Prostate gland (tissue), 2 donors: ENCODE results near the gene NAA40. TPM values are rescaled to one million over a fixed set of nuclear protein-coding genes. Genes with fewer than 3 reads are reported as not detected.

ENCODE experiments used
- DNase-seq: peaks from one replicate; pipeline ENCODE4 v3.0.0-alpha.2; 2019; ENCODE audit warnings: low spot score
- H3K27ac ChIP-seq, 2 donors: fragments of 200-600 bp; sonication (generic); 2 replicates each; pipeline ENCODE4 v1.5.1; 2017 to 2019
- H3K27me3 ChIP-seq: fragments of 200-600 bp; sonication (generic); replicated peaks from 2 replicates; pipeline ENCODE4 v1.5.1; 2019; ENCODE audit not compliant: insufficient read depth
- H3K36me3 ChIP-seq, 2 donors: fragments of 200-600 bp; sonication (generic); 1 replicate in 1 of 2; 2 replicates in 1 of 2; pipeline versions ENCODE4 v1.5.1 to v1.8.1; 2017 to 2019
- H3K4me1 ChIP-seq: fragments of 200-600 bp; sonication (generic); replicated peaks from 2 replicates; pipeline ENCODE4 v1.5.1; 2019
- H3K4me3 ChIP-seq, 2 donors: fragments of 200-600 bp; sonication (generic); 2 replicates each; pipeline ENCODE4 v1.5.1; 2017 to 2019
- H3K9me3 ChIP-seq: fragments of 200-600 bp; sonication (generic); 2 replicates; pipeline ENCODE4 v1.5.1; 2017
- CTCF ChIP-seq, 4 experiments: fragments of 200-600 bp in 2 of 4; fragments of 450-650 bp in 2 of 4; sonication (generic) in 2 of 4; IDR thresholded peaks; 1 replicate in 3 of 4; 2 replicates in 1 of 4; pipeline ENCODE4 v1.5.1; 2016 to 2019; ENCODE audit warnings: antibody characterized with exemption in 4 of 4, mild to moderate bottlenecking in 2 of 4, moderate library complexity in 2 of 4
- POLR2A ChIP-seq: fragments of 450-650 bp; IDR thresholded peaks from one replicate; pipeline ENCODE4 v1.6.1; 2016; ENCODE audit warnings: antibody characterized with exemption, mild to moderate bottlenecking
- POLR2AphosphoS5 ChIP-seq: sonication (generic); formaldehyde crosslinking; IDR thresholded peaks from one replicate; pipeline ENCODE4 v1.6.1; 2017; ENCODE audit warnings: antibody characterized with exemption
- WGBS: methylation state at CpG from one replicate; pipeline ENCODE4 v1.1.5; 2018; 5-methylcytosine and 5-hydroxymethylcytosine counted together
- intact Hi-C: fragments of 100-400 bp; cut with DNase I; formaldehyde crosslinking; loops from one replicate; pipeline ENCODE4 v1.14.2; 2022
- total RNA-seq, 2 donors: library from RNA; depleted of rRNA; stranded (reverse); fragments of >200 nt; gene quantifications; one replicate each; pipeline ENCODE4 v1.1.0, GENCODE V29; 2016

Gene NAA40
- total RNA-seq, 2 donors from 2014 or later, result 23.3 to 24.7 TPM

GRCh38 chr11:63911440-63911839 is 27.4 kb upstream of the NAA40 start:
- Histone ChIP-seq H3K27ac (no peak overlapping the region), H3K4me3 (no peak overlapping the region), H3K9me3 (no peaks in the 10 kb centered on the region), H3K4me1 (peaks cover 6% of the 10 kb centered on the region), H3K36me3 (peaks cover 5 to 11% of the 10 kb centered on the region in 2 donors), H3K27me3 (no peaks in the 10 kb centered on the region)
- no peak for DNase-seq
- TF ChIP-seq POLR2A (no peak), CTCF (IDR thresholded peaks at IDR 0.05) (no peak), POLR2AphosphoS5 (no peak)
- WGBS, result 77% methylated on average over 8 of the region's 8 CpGs
- intact Hi-C loops, result no loop called here

DNA sequence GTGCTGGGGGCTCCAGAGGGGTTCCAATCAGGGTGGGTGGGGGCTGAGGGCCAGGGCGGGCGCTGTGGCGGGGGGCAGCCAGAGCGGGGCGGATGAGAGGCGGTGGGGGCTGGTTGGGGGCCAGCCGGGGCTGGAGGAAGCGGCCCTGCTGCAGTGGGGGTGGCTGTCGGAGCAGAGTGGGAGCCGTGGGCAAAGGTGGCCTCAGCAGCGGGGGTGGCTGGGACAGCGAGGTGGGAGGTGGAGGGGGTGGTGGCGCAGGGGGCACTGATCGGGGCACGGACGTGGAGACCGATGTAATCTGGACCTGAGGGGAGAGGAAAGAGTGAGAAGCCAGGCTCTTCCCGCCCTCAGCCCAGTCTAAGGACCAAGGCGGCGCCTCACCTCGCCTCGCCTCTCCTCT is 26.9 kb upstream of the NAA40 start:
- Histone ChIP-seq H3K4me1 (peaks cover 6% of the 10 kb centered on the region), H3K27me3 (no peaks in the 10 kb centered on the region), H3K27ac (no peak overlapping the region), H3K4me3 (no peak overlapping the region), H3K36me3 (peaks cover 5 to 9% of the 10 kb centered on the region in 2 donors), H3K9me3 (no peaks in the 10 kb centered on the region)
- no peak for DNase-seq
- WGBS, result 84% methylated on average over 22 of the region's 22 CpGs
- intact Hi-C loops, result no loop called here
- TF ChIP-seq CTCF (IDR thresholded peaks at IDR 0.05), result no peak
- TF ChIP-seq POLR2AphosphoS5, result no peak
- TF ChIP-seq POLR2A, result no peak

- intact Hi-C loops, result no loop called here
- H3K36me3 ChIP-seq, result peaks cover 0 to 6% of the 10 kb centered on the region in 2 donors
- TF ChIP-seq POLR2A (no peak), CTCF (IDR thresholded peaks at IDR 0.05) (no peak), POLR2AphosphoS5 (no peak)
These were observed 26.1 kb upstream of the NAA40 start for GRCh38 chr11:63912678-63913077.

DNA sequence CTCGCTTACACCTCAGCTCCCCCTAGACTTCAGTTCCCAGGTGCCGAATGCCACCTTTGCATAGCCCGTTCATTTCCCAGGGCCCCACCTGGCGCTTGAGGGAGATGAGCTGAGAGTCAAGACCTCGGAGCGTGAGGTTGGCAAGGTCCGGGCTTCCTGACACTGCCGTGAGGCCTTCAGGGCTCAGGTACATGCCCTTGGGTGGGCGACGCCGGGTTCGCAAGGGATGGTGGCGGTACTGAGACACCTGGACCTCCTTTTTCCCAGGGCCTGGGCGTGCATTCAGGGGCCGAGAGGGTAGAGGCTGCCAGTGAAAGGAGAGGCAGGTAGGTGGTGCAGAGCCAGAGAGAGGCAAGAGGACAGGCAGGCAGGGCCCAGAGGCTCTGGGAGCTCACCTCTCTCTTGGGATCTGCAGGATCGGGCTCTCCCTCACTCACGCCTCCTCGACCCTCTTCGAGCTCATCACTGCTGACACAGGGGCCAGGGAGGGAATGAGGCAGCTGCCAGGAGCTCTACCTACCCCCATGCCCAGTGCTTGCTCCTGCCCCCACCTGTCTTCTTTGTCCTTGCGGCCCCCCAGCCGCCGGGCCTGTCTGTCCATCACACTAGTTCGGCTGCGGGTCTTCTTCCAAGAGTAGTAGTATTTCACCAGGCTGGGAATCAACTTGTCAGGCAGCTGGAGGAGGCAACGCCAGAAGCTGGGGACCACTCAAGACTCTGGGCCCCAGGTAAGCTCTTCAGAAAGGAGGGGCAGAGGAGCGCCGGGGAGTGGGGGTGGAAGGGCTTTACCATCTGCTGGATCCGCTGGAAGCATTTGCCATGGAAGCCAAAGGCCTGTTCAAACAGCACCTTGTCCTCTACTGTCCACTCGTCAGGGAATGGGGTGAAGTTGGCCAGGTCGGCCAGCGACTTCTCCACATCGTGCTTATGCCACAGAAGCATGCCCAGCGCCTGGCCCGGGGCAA is 24.7 kb upstream of the NAA40 start:
- no peaks in the 10 kb centered on the region for H3K27me3 ChIP-seq
- no peak for DNase-seq
- no peaks in the 10 kb centered on the region for H3K9me3 ChIP-seq
- 87% methylated on average over 33 of the region's 34 CpGs for WGBS
- no peak overlapping the region for H3K4me3 ChIP-seq
- TF ChIP-seq POLR2A, result no peak
- TF ChIP-seq CTCF (IDR thresholded peaks at IDR 0.05), result no peak
- no peak for TF ChIP-seq POLR2AphosphoS5
- no peak overlapping the region for H3K27ac ChIP-seq
- intact Hi-C loops, result no loop called here
- peaks cover 0 to under 1% of the 10 kb centered on the region in 2 donors for H3K36me3 ChIP-seq
- peaks cover 14% of the 10 kb centered on the region for H3K4me1 ChIP-seq

More at GRCh38 chr11:63912678-63913077, 26.1 kb upstream of the NAA40 start:
- Histone ChIP-seq H3K4me1 (peaks cover 10% of the 10 kb centered on the region), H3K9me3 (no peaks in the 10 kb centered on the region), H3K27me3 (no peaks in the 10 kb centered on the region), H3K27ac (no peak overlapping the region), H3K4me3 (no peak overlapping the region)
- WGBS, result 88% methylated on average over 7 of the region's 7 CpGs
- DNase-seq, result no peak
